Caco-2 (cell line): ENCODE measurements around the gene TUBB3. TPM values are rescaled to one million over a fixed set of nuclear protein-coding genes. Genes with fewer than 3 reads are reported as not detected.

ENCODE experiments used
- BruUV-seq: library from RNA; stranded (reverse); fragments of 400-500 nt; replicated peaks from 2 replicates; lab custom pipeline; 2021; lab: Mats Ljungman, UMichigan
- CTCF ChIA-PET: fragments of 300-600 bp; sonication (Branson Sonifier 250); formaldehyde crosslinking; loops from one replicate; lab custom pipeline; 2022; ENCODE audit warnings: antibody characterized with exemption; lab: Charles Lee
- POLR2A ChIA-PET: fragments of 300-600 bp; sonication (Branson Sonifier 250); formaldehyde crosslinking; loops from one replicate; lab custom pipeline; 2022; ENCODE audit warnings: antibody characterized with exemption; lab: Charles Lee
- DNase-seq, 2 experiments: peaks; one replicate each; pipeline versions ENCODE4 v3.0.0 to v3.0.0-alpha.2; 2020 to 2022
- H3K27me3 ChIP-seq: replicated peaks from 2 replicates; pipeline ENCODE4 v1.6.0; 2011; ENCODE audit warnings: low read length; ENCODE audit not compliant: control insufficient read depth, insufficient read depth
- H3K36me3 ChIP-seq: 2 replicates; pipeline ENCODE4 v1.5.1; 2011; ENCODE audit warnings: low read length; ENCODE audit not compliant: control insufficient read depth, insufficient read depth
- H3K4me1 ChIP-seq: fragments of 250-450 bp; sonication (Bioruptor Pico); 2 replicates; pipeline ENCODE4 v1.5.1; 2020; ENCODE audit warnings: mild to moderate bottlenecking
- H3K4me3 ChIP-seq: 2 replicates; pipeline ENCODE4 v1.5.1; 2011; ENCODE audit warnings: low read depth, mild to moderate bottlenecking, control low read depth, low read length
- H3K9me3 ChIP-seq: fragments of 250-450 bp; sonication (Bioruptor Pico); 2 replicates; pipeline ENCODE4 v1.5.1; 2020; ENCODE audit warnings: mild to moderate bottlenecking, moderate library complexity
- H3K27ac Mint-ChIP-seq: one replicate; pipeline ENCODE4 v1.8.0; 2022; ENCODE audit warnings: mixed read lengths; ENCODE audit not compliant: unreplicated experiment
- H3K27me3 Mint-ChIP-seq: one replicate; pipeline ENCODE4 v1.8.0; 2022; ENCODE audit warnings: mixed read lengths; ENCODE audit not compliant: insufficient read depth, unreplicated experiment
- H3K36me3 Mint-ChIP-seq: one replicate; pipeline ENCODE4 v1.8.0; 2022; ENCODE audit warnings: mild to moderate bottlenecking, mixed read lengths; ENCODE audit not compliant: insufficient read depth, unreplicated experiment
- H3K4me1 Mint-ChIP-seq: one replicate; pipeline ENCODE4 v1.8.0; 2022; ENCODE audit warnings: low read depth, mixed read lengths; ENCODE audit not compliant: unreplicated experiment
- H3K4me3 Mint-ChIP-seq: one replicate; pipeline ENCODE4 v1.8.0; 2022; ENCODE audit warnings: mild to moderate bottlenecking, moderate library complexity, mixed read lengths; ENCODE audit not compliant: unreplicated experiment
- H3K9me3 Mint-ChIP-seq: one replicate; pipeline ENCODE4 v1.8.0; 2022; ENCODE audit warnings: mixed read lengths; ENCODE audit not compliant: unreplicated experiment
- CTCF ChIP-seq, 2 experiments: fragments of 200-600 bp in 1 of 2; IDR thresholded peaks; 1 replicate in 1 of 2; 2 replicates in 1 of 2; pipeline versions ENCODE4 v1.5.1 to v1.8.0; 2011 to 2022; ENCODE audit warnings: antibody characterized with exemption in 1 of 2, control low read depth in 1 of 2, inconsistent platforms in 1 of 2, low read depth in 1 of 2, low read length in 1 of 2, mild to moderate bottlenecking in 1 of 2, moderate library complexity in 1 of 2; ENCODE audit not compliant: insufficient read depth in 1 of 2, severe bottlenecking in 1 of 2, unreplicated experiment in 1 of 2
- intact Hi-C: fragments of 100-400 bp; cut with micrococcal nuclease; formaldehyde crosslinking; loops from one replicate; pipeline ENCODE4 v1.10.0; 2022; ENCODE audit not compliant: unreplicated experiment
- total RNA-seq: library from RNA; stranded (reverse); gene quantifications from 2 replicates; pipeline ENCODE4 v1.2.3, GENCODE V29; 2022

TUBB3 gene
- total RNA-seq, 1 experiment from 2014 or later: 31.3 TPM

- Histone ChIP-seq H3K27me3 (0 out of 2 replicates have a peak, but pooled peaks cover 2% of the 10 kb centered on the region), H3K9me3 (no peaks in the 10 kb centered on the region), H3K4me3 (peak overlapping the region; percentile 72), H3K36me3 (no peaks in the 10 kb centered on the region), H3K4me1 (peaks cover 40% of the 10 kb centered on the region)
- no peaks in the 10 kb centered on the region for H3K9me3 Mint-ChIP-seq
- TSS peak; percentile 38 for BruUV-seq
- ChIA-PET POLR2A (interaction anchor here (0.5 to 1.2 kb wide), 3 partner anchors 14 to 48 kb away, joined by 4 to 10 read pairs (median 7); partner anchors contain the start of gene TCF25), CTCF (interaction anchor here (1.1 kb wide), 1 partner anchor 12 kb away, joined by 9 read pairs; no protein-coding TSS in a partner anchor)
- peak overlapping the region; percentile 85 for H3K4me3 Mint-ChIP-seq
- H3K4me1 Mint-ChIP-seq: peaks cover 6% of the 10 kb centered on the region
- peak overlapping the region; percentile 34 for H3K27ac Mint-ChIP-seq
- peaks cover 40% of the 10 kb centered on the region for H3K36me3 Mint-ChIP-seq
- TF ChIP-seq CTCF (IDR thresholded peaks at IDR 0.05; ENCODE audit: insufficient read depth in 1 of 2, low read depth in 1 of 2, low read length in 1 of 2, severe bottlenecking in 1 of 2, unreplicated experiment in 1 of 2): no peak
- peak; percentile 70 to 81 for DNase-seq
- no peaks in the 10 kb centered on the region for H3K27me3 Mint-ChIP-seq
- intact Hi-C loops: loop anchor here (10.0 kb wide), 1 partner anchor 97 kb away; the partner anchor contains the start of gene SPIRE2
Measured at GRCh38 chr16:89921702-89922476, 1.3 kb upstream of the TUBB3 start.

GRCh38 chr16:89922477-89922883 lies 662 bp upstream of the TUBB3 start:
- ChIA-PET CTCF (interaction anchor here (0.6 to 0.7 kb wide), 5 partner anchors 50 to 1237 kb away, joined by 3 to 8 read pairs (median 3); no protein-coding TSS in a partner anchor), POLR2A (interaction anchor here (0.5 to 1.2 kb wide), 9 partner anchors 13 to 221 kb away, joined by 4 to 13 read pairs (median 5); partner anchors contain the start of genes SPATA2L and TCF25)
- DNase-seq: peak; percentile 53 to 83
- H3K9me3 ChIP-seq: no peaks in the 10 kb centered on the region
- peaks cover 6% of the 10 kb centered on the region for H3K4me1 Mint-ChIP-seq
- no peaks in the 10 kb centered on the region for H3K36me3 ChIP-seq
- BruUV-seq: no TSS peak
- H3K4me3 Mint-ChIP-seq: peak overlapping the region; percentile 85
- peaks cover 40% of the 10 kb centered on the region for H3K36me3 Mint-ChIP-seq
- no peaks in the 10 kb centered on the region for H3K27me3 Mint-ChIP-seq
- H3K27me3 ChIP-seq: 0 out of 2 replicates have a peak, but pooled peaks cover 2% of the 10 kb centered on the region
- peak overlapping the region; percentile 72 for H3K4me3 ChIP-seq
- intact Hi-C loops: loop anchor here (10.0 kb wide), 1 partner anchor 98 kb away; the partner anchor contains the start of gene SPIRE2
- peaks cover 36% of the 10 kb centered on the region for H3K4me1 ChIP-seq
- TF ChIP-seq CTCF (IDR thresholded peaks at IDR 0.05; ENCODE audit: insufficient read depth in 1 of 2, low read depth in 1 of 2, low read length in 1 of 2, severe bottlenecking in 1 of 2, unreplicated experiment in 1 of 2): no peak
- peak overlapping the region; percentile 73 for H3K27ac Mint-ChIP-seq
- H3K9me3 Mint-ChIP-seq: no peaks in the 10 kb centered on the region

GRCh38 chr16:89923640-89924296 lies 626 bp downstream of the TUBB3 start:
- ChIA-PET CTCF (interaction anchor here (0.5 to 0.7 kb wide), 2 partner anchors 98 to 770 kb away, joined by 3 to 5 read pairs; no protein-coding TSS in a partner anchor), POLR2A (interaction anchor here (0.5 to 1.5 kb wide), 4 partner anchors 17 to 183 kb away, joined by 3 to 13 read pairs (median 4); no protein-coding TSS in a partner anchor)
- Histone ChIP-seq H3K4me3 (peak overlapping the region; percentile 72), H3K27me3 (0 out of 2 replicates have a peak, but pooled peaks cover 2% of the 10 kb centered on the region), H3K9me3 (no peaks in the 10 kb centered on the region), H3K4me1 (peaks cover 34% of the 10 kb centered on the region), H3K36me3 (no peaks in the 10 kb centered on the region)
- TSS peak; percentile 30 for BruUV-seq
- Mint-ChIP-seq H3K4me3 (peak overlapping the region; percentile 85), H3K36me3 (peaks cover 28% of the 10 kb centered on the region), H3K27me3 (no peaks in the 10 kb centered on the region), H3K9me3 (no peaks in the 10 kb centered on the region), H3K27ac (no peak overlapping the region), H3K4me1 (peaks cover 6% of the 10 kb centered on the region)
- DNase-seq: no peak
- intact Hi-C loops: loop anchor here (10.0 kb wide), 1 partner anchor 99 kb away; the partner anchor contains the start of gene SPIRE2
- TF ChIP-seq CTCF (IDR thresholded peaks at IDR 0.05; ENCODE audit: insufficient read depth in 1 of 2, low read depth in 1 of 2, low read length in 1 of 2, severe bottlenecking in 1 of 2, unreplicated experiment in 1 of 2): no peak
